Endothelial cell of umbilical vein (primary cell): Measurements from ENCODE around the gene TLN1. TPM values are rescaled to one million over a fixed set of nuclear protein-coding genes. Genes with fewer than 3 reads are reported as not detected.

Experiments
- BruUV-seq: library from RNA; stranded (reverse); fragments of 400-500 nt; replicated peaks from 2 replicates; lab custom pipeline; 2021; lab: Mats Ljungman, UMichigan
- CTCF ChIA-PET: fragments of 300-600, 350-600 bp; sonication (Branson Sonifier 250); formaldehyde crosslinking; loops from one replicate; lab custom pipeline; 2021; ENCODE audit warnings: antibody characterized with exemption, inconsistent platforms; lab: Charles Lee
- POLR2A ChIA-PET: fragments of 300-600, 350-600 bp; sonication (Branson Sonifier 250); formaldehyde crosslinking; loops from one replicate; lab custom pipeline; 2021; ENCODE audit warnings: antibody characterized with exemption, inconsistent platforms; lab: Charles Lee
- DNase-seq: peaks from one replicate; pipeline ENCODE4 v3.0.0-alpha.2; 2011; ENCODE audit warnings: low read depth, low spot score
- FAIRE-seq: peaks from 2 replicates; lab custom pipeline; 2011; peaks lifted over from hg19 to GRCh38; lab: Jason Lieb, UNC
- H2AFZ ChIP-seq: 2 replicates; pipeline ENCODE4 v1.6.0; 2012; ENCODE audit warnings: low read depth, low read length, control low read depth, inconsistent platforms
- H3K27ac ChIP-seq: 2 replicates; pipeline ENCODE4 v1.5.1; 2011; ENCODE audit warnings: low read depth, mild to moderate bottlenecking, control low read depth, low read length, moderate library complexity; ENCODE audit not compliant: insufficient read depth
- H3K27me3 ChIP-seq, 2 experiments: 2 replicates each; pipeline versions ENCODE4 v1.6.0 to v1.6.1; 2011; ENCODE audit warnings: low read length in 2 of 2, mixed read lengths in 1 of 2; ENCODE audit not compliant: control insufficient read depth in 2 of 2, insufficient read depth in 2 of 2
- H3K36me3 ChIP-seq, 2 experiments: 2 replicates in 1 of 2; 3 replicates in 1 of 2; pipeline ENCODE4 v1.5.1; 2011; ENCODE audit warnings: low read length in 2 of 2, mild to moderate bottlenecking in 1 of 2, moderate library complexity in 1 of 2; ENCODE audit not compliant: control insufficient read depth in 2 of 2, insufficient read depth in 2 of 2; ENCODE audit errors: extremely low read depth in 1 of 2
- H3K4me1 ChIP-seq: 3 replicates; pipeline ENCODE4 v1.5.1; 2011; ENCODE audit warnings: mild to moderate bottlenecking, low read length; ENCODE audit not compliant: control insufficient read depth, insufficient read depth; ENCODE audit errors: extremely low read depth
- H3K4me2 ChIP-seq: 2 replicates; pipeline ENCODE4 v1.6.1; 2011; ENCODE audit warnings: low read length, control low read depth, mixed read lengths; ENCODE audit not compliant: insufficient read depth
- H3K4me3 ChIP-seq, 3 experiments: fragments of 200-600 bp in 1 of 3; sonication (generic), shearing (Covaris generic) in 1 of 3; replicated peaks in 1 of 3; 2 replicates each; pipeline ENCODE4 v1.5.1; 2011 to 2016; ENCODE audit warnings: control low read depth in 3 of 3, low read length in 3 of 3, mild to moderate bottlenecking in 2 of 3, inconsistent platforms in 1 of 3, low read depth in 1 of 3, moderate library complexity in 1 of 3; ENCODE audit not compliant: insufficient read depth in 1 of 3
- H3K79me2 ChIP-seq: 2 replicates; pipeline ENCODE4 v1.6.0; 2012; ENCODE audit warnings: low read length, inconsistent platforms; ENCODE audit not compliant: control insufficient read depth, insufficient read depth
- H3K9ac ChIP-seq: replicated peaks from 2 replicates; pipeline ENCODE3; 2011; ENCODE audit warnings: low read length, control low read depth; ENCODE audit not compliant: insufficient read depth; ENCODE audit errors: extremely low read depth
- H3K9me1 ChIP-seq: replicated peaks from 3 replicates; pipeline ENCODE4 v1.6.0; 2011; ENCODE audit warnings: mild to moderate bottlenecking, low read length; ENCODE audit not compliant: control insufficient read depth, insufficient read depth; ENCODE audit errors: extremely low read depth
- H3K9me3 ChIP-seq: replicated peaks from 2 replicates; pipeline ENCODE4 v1.5.1; 2012; ENCODE audit warnings: low read length, inconsistent platforms; ENCODE audit not compliant: control insufficient read depth, insufficient read depth
- H4K20me1 ChIP-seq: replicated peaks from 2 replicates; pipeline ENCODE3; 2011; ENCODE audit warnings: mild to moderate bottlenecking, low read length; ENCODE audit not compliant: control insufficient read depth, insufficient read depth; ENCODE audit errors: extremely low read depth
- EZH2 ChIP-seq: IDR thresholded peaks from 2 replicates; pipeline ENCODE4 v1.6.1; 2012; ENCODE audit warnings: borderline replicate concordance, low read depth, mild to moderate bottlenecking, moderate library complexity, low read length, inconsistent platforms; ENCODE audit not compliant: severe bottlenecking
- FOS ChIP-seq: IDR thresholded peaks from 2 replicates; pipeline ENCODE4 v1.6.1; 2011; ENCODE audit warnings: mild to moderate bottlenecking, low read length, moderate library complexity, borderline replicate concordance; ENCODE audit not compliant: insufficient read depth
- GATA2 ChIP-seq: IDR thresholded peaks from 2 replicates; pipeline ENCODE4 v1.7.0; 2011; ENCODE audit warnings: low read depth, mild to moderate bottlenecking, moderate library complexity, mixed read lengths, low read length; ENCODE audit not compliant: insufficient read length, insufficient read depth
- JUN ChIP-seq: IDR thresholded peaks from 2 replicates; pipeline ENCODE4 v1.6.1; 2011; ENCODE audit warnings: borderline replicate concordance, low read depth; ENCODE audit not compliant: insufficient read length, insufficient read depth
- MYC ChIP-seq: IDR thresholded peaks from one replicate; pipeline ENCODE4 v1.6.1; 2011; ENCODE audit warnings: mild to moderate bottlenecking, low read depth, low read length
- POLR2A ChIP-seq: IDR thresholded peaks from 2 replicates; pipeline ENCODE4 v1.6.1; 2012; ENCODE audit warnings: low read depth, mild to moderate bottlenecking, control low read depth, low read length
- POLR2AphosphoS5 ChIP-seq: IDR thresholded peaks from 2 replicates; pipeline ENCODE4 v1.6.1; 2012; ENCODE audit warnings: low read depth, mild to moderate bottlenecking, control low read depth, low read length, moderate library complexity; ENCODE audit not compliant: insufficient read depth
- dilution Hi-C: fragments of 300-500 bp; cut with MboI; formaldehyde crosslinking; loops from one replicate; pipeline ENCODE4 v1.15.0; 2019; ENCODE audit warnings: low sequenced_read_pairs; ENCODE audit not compliant: extremely low pct_ligation_motif_present
- intact Hi-C: fragments of 100-400 bp; cut with micrococcal nuclease; formaldehyde crosslinking; loops from one replicate; pipeline ENCODE4 v1.10.0; 2022
- polyA plus RNA-seq, 4 experiments: library from polyadenylated mRNA; depleted of rRNA in 3 of 4; stranded (reverse) in 3 of 4; unstranded in 1 of 4; fragments of >200 nt; gene quantifications; 2 replicates each; pipeline versions ENCODE4 v1.2.1 to v1.2.3, GENCODE V29; 2011 to 2012; ENCODE audit warnings: missing spikeins in 1 of 4
- total RNA-seq: library from RNA; stranded (reverse); gene quantifications from 2 replicates; pipeline ENCODE4 v1.2.3, GENCODE V29; 2021
- TF ChIP-seq, protein P1 (sequence below), 2 donors: IDR thresholded peaks; 1 replicate in 1 of 2; 2 replicates in 1 of 2; pipeline ENCODE4 v1.5.1; 2011; ENCODE audit warnings: low read length in 2 of 2, mild to moderate bottlenecking in 2 of 2, moderate library complexity in 2 of 2, control low read depth in 1 of 2, inconsistent platforms in 1 of 2, low read depth in 1 of 2; ENCODE audit not compliant: insufficient read depth in 1 of 2; ENCODE audit errors: extremely low read depth in 1 of 2
- TF ChIP-seq, protein P2 (sequence below): IDR thresholded peaks from 2 replicates; pipeline ENCODE4 v1.6.1; 2011; ENCODE audit not compliant: insufficient read depth, insufficient read length

The TLN1 gene
- total and polyA plus RNA-seq, 2 donors (not counting 3 experiments of a cell fraction or from before 2014, with no cell fraction given): 120 to 450 TPM

DNA sequence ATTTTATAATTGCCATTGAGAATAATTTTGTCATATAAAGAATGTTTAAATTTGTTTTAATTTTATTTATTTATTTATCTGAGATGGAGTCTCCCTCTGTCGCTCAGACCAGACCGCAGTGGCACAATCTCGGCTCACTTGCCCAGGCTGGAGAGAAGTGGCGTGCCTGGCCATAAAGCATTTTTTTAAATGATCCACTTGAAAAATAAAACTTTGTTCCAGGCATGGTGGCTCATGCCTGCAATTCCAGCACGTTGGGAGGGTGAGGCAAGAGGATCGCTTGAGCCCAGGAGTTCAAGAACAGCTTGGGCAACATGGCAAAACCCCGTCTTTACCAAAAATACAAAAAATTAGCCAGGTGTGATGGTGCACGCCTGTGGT is 79.2 kb downstream of the TLN1 start:
- BruUV-seq: no TSS peak
- peaks cover 0 to 2% of the 10 kb centered on the region in 2 experiments for H3K27me3 ChIP-seq
- TF ChIP-seq FOS (no peak), EZH2 (no peak), POLR2AphosphoS5 (no peak), GATA2 (no peak), MYC (no peak), POLR2A (no peak), JUN (no peak)
- TF ChIP-seq, protein P1, sequence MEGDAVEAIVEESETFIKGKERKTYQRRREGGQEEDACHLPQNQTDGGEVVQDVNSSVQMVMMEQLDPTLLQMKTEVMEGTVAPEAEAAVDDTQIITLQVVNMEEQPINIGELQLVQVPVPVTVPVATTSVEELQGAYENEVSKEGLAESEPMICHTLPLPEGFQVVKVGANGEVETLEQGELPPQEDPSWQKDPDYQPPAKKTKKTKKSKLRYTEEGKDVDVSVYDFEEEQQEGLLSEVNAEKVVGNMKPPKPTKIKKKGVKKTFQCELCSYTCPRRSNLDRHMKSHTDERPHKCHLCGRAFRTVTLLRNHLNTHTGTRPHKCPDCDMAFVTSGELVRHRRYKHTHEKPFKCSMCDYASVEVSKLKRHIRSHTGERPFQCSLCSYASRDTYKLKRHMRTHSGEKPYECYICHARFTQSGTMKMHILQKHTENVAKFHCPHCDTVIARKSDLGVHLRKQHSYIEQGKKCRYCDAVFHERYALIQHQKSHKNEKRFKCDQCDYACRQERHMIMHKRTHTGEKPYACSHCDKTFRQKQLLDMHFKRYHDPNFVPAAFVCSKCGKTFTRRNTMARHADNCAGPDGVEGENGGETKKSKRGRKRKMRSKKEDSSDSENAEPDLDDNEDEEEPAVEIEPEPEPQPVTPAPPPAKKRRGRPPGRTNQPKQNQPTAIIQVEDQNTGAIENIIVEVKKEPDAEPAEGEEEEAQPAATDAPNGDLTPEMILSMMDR (IDR thresholded peaks at IDR 0.05; ENCODE audit: extremely low read depth in 1 of 2, insufficient read depth in 1 of 2, low read depth in 1 of 2, low read length in 2 of 2): no peak
- TF ChIP-seq, protein P2, sequence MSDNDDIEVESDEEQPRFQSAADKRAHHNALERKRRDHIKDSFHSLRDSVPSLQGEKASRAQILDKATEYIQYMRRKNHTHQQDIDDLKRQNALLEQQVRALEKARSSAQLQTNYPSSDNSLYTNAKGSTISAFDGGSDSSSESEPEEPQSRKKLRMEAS: no peak
- intact Hi-C loops: no loop called here
- no peak overlapping the region for H3K4me2 ChIP-seq
- H3K4me1 ChIP-seq: no peaks in the 10 kb centered on the region
- ChIA-PET POLR2A (no interaction called here), CTCF (interaction anchor here (1.5 kb wide), 1 partner anchor 44 kb away, joined by 3 read pairs; no protein-coding TSS in a partner anchor)
- no peaks in the 10 kb centered on the region for H3K79me2 ChIP-seq
- no peak overlapping the region for H2AFZ ChIP-seq
- H3K9ac ChIP-seq: no peak overlapping the region
- dilution Hi-C loops: no loop called here
- no peaks in the 10 kb centered on the region for H4K20me1 ChIP-seq
- H3K9me3 ChIP-seq: no peaks in the 10 kb centered on the region
- no peak for DNase-seq
- H3K27ac ChIP-seq: no peak overlapping the region
- H3K4me3 ChIP-seq: no peak overlapping the region
- FAIRE-seq: no peak
- H3K9me1 ChIP-seq: no peaks in the 10 kb centered on the region
- no peaks in the 10 kb centered on the region for H3K36me3 ChIP-seq
